Stimulated activated CD8-positive, alpha-beta memory T cell treated with anti-CD3 and anti-CD28 coated beads, Interleukin-7, amount 100 ng/mL, for 1 hour (primary cell): ENCODE measurements around the gene ZNHIT2.
"Not testable (repeated sequence)": the region's sequence is repeated elsewhere in the genome, so short reads cannot be mapped to it uniquely, and the experiment has no call there.

ENCODE experiments used
- DNase-seq, 2 donors: peaks; one replicate each; pipeline ENCODE4 v3.0.0-alpha.2; 2020; ENCODE audit warnings: low read depth in 2 of 2

The ZNHIT2 gene

DNA sequence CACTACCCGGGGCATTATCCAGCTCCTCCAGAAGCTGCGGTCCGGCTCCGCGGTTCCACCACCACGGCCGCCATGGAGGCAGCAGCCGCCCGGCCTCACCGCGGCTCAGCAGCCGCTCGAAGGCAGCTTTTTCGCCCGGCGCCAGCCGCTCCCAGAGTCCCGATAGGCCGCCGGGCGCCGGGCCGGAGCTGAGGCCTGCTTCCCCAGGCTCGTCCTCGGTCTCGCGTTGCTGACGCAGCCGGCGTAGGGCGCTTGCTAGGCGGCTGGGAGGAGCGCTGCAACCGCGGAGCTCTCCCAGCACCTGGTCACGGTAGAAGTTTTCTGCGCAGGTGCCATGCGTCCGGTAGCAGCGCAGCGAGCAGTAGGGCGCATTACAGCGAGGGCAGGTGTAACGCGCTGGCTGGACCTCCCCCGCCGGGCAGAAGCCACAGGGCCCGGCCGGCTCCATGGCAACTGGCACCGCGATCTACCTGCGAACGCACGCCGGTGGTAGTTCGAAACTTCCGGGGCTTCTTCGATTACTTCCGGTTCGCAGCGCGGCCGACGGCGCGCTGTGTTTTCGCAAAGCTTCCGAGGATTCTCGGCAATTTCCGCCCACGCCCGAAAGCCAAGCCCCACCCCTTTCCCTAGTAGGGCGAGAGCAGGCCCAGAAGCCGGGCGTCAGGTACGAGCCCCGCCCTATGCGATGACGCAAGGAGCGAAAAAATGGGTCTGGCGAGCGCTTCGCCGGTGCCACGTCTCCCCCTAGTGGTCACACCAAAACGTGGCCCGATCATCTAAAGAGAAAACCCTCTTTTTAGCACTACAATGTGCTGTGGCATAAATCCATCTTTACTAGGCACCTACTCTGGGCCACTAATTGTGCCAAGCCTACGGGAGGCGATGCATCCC, at the start of gene ZNHIT2:
TSS of gene ZNHIT2 (minus strand) at position 496 of the 891 bp plus-strand sequence. CDS start at position 448, 48 bp downstream.
- peak; percentile 100 for DNase-seq

DNA sequence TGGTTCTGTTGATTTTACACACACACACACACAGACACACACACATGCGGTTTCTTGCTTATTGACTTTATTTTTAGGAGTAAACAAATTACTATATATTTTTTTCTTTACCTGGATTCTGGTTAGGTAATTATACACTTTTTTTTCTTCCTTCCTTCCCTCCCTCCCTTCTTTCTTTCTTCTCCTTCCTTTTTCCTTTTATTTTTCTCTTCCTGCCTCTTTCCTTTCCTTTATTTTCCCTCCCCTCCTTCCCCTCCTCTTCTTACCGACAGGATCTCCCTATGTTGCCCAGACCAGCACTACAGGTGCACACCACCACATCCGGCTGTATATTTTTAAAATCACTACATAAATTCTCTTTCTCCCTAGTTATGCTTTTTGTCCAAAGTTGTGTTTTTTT, 49.4 kb upstream of the ZNHIT2 start:
- no peak for DNase-seq

DNA sequence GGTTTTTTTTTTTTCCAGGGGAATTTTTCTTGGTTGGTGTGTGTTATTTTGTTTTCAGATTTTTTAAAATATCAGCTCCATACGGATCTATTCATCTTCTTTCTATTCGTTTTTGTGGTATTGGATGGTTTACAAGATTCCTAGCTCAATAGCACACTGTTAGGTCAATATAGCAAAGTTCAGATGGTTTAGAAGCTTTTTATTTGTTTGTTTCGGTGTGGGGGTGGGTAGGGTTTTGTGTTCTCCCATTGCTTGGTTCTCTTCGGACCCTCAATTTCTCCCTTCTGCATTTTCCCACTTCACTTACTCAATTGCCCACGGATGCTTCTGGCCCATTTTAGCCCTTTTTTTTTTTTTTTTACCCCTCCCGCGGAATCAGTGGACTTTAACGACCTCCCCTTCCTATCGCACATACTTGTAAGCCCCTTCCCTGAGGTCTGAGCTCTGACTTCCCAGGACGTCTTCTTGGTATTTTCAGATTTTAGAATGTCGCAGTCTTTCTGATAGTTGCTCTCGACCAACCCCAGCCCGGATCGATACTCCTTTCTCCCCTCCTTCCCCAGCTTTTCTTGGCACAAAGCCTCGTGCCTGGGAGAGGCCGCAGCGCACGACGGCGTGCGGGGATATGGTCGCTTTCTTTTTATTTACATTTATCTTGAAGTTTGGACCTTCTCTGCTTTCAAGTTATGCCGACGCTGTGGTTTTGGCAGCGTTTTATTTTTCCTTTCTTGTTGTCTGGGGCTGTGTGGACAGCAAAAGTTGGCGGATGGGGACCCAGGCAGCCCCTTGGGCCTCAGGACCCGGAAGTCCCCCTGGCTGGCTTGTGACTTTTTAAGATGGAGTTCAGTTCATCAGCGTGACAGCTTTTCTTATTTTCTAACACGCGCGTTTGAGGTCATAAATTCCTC, 48.2 kb upstream of the ZNHIT2 start:
- no peak for DNase-seq

DNA sequence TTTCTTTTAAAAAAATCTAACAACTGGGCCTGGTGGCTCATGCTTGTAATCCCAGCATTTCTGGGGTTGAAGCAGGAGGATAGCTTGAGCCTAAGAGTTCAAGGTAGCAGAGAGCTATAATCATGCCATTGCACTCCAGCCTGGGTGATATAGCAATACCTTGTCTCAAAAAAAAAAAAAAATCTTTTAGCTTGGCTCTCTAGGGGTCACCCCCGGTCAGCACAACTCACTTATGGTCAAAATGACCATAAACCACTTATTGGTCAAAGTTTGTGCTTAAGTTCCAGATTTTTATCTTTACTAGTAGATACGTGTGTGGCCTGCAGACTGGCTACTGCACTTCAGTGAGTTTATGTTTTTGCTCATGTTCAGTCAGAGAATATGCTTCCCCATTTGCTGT, 46.2 kb upstream of the ZNHIT2 start:
- DNase-seq, result no peak

DNA sequence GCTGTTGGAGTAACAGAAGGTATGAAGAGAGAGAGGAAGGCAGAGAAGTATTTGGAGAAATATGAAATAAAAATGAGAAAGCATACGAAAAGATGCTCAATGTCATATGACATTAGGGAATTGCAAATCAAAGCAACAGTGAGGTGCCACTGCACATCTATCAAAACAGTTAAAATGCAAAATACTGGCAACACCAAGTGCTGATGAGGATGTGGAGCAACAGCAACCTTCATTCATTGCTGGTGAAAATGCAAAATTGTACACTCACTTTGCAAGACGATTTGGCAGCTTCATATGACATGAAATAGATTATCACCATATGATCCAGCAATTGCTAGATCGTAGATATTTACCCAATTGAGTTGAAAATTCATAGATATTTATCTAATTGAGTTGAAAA, 43.1 kb upstream of the ZNHIT2 start:
- DNase-seq, result no peak

DNA sequence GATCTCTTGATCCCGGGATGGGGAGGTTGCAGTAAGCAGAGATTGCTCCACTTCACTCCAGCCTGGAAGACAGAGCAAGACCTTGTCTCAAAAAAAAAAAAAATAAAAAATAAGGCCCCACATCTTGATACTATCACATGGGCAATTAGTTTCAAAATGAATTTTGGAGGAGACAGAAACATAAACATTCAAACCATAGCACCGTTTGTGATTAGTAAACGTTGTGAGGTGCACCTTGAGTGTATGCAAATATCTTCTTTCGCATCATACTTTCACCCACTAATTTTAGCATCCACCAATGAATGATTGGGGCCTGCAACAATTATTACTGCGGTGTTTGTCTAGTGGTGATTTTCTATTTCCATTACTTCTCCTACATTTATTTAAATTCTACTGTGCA, 41.5 kb upstream of the ZNHIT2 start:
- DNase-seq, result no peak

DNA sequence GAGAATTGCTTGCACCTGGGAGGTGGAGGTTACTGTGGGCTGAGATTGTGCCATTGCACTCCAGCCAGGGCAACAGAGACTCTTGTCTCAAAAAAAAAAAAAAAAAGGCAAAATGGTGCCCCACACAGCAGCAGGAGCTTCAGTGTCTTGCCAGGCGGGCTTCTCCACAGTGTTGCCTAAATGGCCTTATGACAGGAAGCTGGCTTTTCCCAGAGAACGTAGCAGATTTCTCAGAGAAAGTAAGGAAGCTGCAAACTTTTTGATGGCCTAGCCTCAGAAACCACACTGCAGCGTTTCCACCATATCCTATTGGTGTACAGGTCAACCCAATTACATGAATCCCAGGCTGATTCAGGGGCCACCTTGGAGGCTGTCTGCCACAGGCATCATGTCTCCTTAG, 39.8 kb upstream of the ZNHIT2 start:
- no peak for DNase-seq

DNA sequence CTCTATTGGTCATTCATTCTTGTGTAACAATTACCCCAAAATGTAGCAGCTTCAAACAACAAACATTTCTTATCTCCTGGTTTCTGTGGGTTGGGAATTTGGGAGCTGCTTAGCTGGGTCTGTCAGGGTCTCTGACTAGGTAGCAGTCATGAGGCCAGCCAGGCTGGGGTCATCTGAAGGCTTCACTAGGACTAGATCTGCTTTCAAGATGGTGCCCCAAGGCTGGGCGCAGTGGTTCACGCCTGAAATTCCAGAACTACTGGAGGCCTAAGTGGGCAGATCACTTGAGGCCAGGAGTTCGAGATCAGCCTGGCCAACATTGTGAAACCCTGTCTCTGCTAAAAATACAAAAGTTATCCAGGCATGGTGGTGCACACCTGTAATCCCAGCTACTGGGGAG, 39.4 kb upstream of the ZNHIT2 start:
- DNase-seq, result no peak

DNA sequence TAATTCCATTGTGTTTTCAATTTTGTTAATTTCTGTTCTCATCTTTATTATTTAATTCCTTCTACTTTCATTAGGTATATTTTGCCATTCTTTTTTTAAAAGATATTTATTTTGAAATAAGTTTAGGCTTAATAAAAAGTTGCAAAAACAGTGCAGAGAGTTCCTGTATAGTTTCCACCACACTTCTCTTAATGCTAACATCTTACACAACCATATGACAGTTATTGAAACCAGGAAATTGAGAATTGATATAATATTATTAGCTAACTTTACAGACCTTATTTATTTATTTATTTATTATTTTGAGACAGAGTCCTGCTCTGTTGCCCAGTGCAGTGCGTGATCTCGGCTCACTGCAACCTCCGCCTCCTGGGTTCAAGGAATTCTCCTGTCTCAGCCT, 38.8 kb upstream of the ZNHIT2 start:
- no peak for DNase-seq

DNA sequence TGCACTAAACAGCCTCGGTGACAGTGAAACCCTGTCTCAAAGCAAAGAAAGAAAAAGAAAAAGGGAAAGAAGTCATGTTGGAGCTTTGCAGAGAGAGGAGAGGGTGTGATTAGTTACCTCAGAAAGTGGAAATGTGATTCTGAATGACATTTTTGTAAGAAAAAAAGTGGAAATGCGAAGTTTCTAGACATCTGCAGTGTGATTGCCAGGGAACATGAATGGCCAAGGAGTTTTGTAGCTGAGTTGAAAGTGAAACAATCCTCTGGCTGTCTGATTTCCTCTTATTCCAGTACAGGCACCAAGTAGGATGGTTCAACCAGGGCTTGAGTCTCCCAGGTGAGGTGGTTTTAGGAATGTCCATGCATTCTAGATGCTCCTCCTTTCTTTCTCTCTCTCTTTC, 34.6 kb upstream of the ZNHIT2 start:
- DNase-seq, result no peak

DNA sequence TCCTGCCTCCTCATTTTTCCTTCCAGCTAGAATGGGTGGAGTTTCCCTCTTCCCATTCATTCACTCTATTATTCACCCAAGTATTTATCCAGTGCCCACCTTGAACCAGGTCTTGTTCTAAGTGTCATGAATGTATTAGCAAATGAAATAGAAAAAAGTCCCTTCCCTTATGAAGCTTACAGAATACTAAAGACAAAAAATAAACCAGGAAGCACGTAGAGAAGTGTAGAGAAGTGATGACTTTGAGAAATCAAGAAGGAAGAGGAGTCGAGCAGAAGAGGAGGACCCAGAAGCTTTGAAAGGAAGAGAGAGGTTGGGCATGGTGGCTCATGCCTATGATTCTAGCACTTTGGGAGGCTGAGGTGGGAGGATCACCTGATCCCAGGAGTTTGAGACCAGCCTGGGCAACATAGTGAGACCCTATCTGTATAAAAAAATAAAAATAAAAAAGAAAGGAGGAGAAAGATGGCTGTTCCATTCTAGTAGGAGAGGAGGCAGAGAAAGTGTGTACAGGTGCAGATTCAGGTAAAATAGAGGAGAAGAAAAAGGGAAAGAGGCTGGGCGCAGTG, 33.9 kb upstream of the ZNHIT2 start:
- DNase-seq, result no peak

DNA sequence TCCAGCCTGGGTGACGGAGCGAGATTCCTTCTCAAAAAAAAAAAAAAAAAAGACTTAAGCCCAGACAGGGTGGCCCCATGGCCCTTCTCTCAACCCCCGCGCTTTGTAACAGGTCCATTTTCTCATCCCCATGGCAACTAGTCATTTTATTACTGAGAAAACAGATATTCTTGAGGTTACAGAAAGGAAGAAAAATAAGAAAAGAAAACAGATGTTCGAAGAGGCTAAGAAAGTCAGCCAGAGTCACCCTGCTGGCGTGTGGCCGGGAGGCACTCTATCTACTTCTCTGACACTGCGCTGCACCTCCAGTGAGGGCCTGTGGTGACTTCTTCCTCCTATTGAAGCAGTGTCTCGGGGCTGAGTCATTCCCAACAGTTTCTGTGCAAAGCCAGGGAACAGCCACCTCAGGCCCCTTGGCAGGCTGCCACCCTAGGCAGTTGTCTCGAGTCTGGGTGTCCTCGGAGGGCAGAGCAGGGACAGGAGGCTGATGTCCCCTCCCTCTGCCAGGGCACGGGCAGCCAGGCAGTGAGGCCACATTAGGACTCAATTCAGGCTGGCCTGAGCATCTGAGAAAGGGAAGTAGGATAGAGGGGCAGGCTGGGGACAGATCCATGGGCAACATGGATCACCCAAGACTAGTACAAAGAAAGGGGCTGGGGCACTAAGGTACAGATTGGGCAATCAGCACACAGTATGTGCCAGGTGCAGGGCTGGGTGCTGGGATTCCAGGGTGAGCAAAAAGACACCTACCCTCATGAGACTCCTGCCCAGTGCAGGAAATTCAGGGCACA, 33.2 kb upstream of the ZNHIT2 start:
- no peak for DNase-seq

DNA sequence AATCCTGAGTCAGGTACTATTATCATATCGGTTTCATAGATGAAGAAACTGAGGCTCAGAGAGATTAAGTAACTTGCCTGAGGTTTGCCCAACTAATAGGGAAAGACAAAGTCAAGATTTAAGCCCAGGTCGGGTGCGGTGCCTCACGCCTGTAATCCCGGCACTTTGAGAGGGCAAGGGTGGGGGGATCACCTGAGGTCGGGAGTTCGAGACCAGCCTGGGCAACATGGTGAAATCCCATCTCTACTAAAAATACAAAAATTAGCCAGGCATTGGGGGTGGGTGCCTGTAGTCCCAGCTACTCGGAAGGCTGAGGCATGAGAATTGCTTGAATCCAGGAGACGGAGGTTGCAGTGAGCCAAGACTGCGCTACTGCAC, 32.6 kb upstream of the ZNHIT2 start:
- DNase-seq, result not testable (repeated sequence)

DNA sequence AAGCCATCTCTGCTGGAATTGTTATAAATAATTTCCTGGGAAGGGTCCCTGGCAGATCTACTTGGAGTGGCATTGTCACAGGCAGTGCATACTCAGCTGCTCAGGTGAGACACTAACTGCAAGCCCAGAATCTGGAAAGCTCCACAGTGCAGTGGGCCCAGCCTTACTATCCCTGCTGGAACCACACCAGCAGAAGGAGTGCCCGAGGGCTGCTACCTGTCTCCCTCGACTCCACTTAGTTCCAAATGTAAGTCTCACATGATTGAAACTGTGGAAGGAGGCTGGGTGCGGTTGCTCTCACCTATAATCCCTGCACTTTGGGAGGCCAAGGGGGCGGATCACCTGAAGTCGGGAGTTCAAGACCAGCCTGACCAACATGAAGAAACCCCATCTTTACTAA, 31.2 kb upstream of the ZNHIT2 start:
- DNase-seq, result no peak

DNA sequence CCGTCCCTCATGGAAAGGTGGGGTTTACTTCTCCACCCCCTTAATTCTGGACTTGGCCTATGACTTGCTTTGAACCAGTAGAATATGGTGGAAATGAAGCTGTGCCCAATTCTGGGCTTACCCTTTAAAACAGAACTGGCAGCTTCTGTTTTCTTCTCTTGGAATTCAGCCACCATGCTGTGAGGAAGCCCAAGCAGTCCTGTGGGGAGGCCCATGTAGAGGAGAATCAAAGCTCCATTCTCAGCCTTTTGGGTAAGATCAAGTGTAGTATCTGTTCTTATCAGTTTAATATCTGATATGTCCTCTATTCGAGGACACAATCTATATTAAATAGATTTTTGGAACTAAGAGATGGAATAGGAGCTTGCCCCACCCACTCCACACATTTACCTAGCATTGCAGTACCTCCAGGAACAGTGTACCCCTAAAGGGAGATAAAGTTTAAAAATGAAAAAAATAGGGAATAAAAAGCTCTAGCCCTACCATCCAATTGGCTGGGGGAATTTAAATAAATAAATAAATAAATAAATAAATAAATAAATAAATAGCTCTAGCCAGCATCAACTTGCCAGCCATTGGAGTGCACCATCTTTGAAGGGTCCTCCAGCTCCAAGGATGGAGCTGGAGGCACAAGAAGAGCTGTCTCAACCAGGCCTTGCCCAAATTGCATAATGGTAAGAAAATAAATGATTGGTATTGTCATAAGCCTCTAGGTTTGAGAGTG, 30.0 kb upstream of the ZNHIT2 start:
- DNase-seq, result no peak

DNA sequence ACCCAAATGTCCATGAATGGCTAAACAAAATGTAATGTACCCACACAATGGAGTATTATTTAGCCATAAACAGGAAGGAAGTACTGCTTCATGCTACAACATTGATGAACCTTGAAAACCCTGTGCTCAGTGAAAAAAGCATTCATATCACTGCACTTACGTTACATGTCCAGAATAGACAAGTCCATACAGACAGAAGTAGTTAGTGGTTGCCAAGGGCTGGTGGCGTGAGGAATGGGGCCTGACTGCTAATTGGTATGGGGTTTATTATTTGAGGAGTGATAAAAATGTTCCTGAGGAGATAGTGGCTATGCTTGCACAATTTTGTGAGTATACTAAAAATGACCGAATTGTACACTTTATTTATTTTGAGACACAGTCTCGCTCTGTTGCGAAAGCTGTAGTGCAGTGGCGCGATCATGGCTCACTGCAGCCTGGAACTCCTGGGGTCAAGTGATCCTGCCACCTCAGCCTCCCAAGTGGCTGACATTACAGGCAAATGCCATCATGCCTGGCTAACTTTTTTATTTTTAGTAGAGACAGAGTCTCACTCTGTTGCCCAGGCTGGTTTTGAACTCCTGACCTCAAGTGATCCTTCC, 24.5 kb upstream of the ZNHIT2 start:
- no peak for DNase-seq

DNA sequence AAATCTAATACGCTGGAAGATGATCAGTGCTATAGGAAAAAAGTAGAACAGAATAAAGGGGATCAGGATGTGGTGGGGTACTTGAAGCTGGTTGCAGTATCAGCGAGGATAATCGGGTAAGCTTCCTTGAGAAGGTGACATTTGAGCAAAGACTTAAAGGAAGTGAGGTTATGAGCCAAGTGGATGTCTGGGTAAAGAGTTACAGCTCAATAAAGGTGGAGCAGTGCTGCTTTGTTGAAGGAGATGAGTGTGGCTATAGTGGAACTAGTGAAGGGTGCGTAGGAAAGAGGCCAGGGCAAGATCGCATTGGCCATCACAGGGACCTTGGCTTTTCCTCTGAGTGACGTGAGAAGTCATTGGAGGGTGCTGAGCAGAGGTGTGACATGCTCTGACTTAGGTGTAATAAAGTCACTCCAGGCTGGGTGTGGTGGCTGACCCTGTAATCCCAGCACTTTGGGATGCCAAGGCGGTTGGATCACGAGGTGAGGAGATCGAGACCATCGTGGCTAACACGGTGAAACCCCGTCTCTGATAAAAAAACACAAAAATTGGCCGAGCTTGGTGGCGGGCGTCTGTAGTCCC, 19.1 kb upstream of the ZNHIT2 start:
- no peak for DNase-seq

DNA sequence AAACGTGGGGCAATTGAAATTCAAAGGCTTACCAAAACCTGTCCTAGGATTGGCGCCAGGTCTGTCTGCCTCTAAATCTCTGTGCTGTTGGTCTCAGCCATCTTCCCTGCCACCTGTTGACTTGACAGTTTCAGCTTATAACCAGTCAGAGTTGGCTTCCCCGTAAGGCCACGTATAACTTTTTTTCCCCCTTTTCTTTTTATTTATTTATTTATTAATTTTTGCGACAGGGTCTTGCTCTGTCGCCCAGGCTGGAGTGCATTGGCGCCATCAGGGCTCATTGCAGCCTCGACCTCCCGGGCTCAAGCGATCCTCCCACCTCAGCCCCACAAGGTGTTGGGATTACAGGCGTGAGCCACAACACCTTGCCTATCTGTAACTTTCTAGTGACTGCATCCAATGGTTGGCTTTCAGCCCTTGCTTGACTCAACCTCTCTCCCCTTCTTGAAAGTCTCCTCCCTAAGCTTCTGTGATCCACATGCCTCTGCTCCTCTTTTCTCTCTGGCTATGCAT, 18.2 kb upstream of the ZNHIT2 start:
- DNase-seq, result no peak

DNA sequence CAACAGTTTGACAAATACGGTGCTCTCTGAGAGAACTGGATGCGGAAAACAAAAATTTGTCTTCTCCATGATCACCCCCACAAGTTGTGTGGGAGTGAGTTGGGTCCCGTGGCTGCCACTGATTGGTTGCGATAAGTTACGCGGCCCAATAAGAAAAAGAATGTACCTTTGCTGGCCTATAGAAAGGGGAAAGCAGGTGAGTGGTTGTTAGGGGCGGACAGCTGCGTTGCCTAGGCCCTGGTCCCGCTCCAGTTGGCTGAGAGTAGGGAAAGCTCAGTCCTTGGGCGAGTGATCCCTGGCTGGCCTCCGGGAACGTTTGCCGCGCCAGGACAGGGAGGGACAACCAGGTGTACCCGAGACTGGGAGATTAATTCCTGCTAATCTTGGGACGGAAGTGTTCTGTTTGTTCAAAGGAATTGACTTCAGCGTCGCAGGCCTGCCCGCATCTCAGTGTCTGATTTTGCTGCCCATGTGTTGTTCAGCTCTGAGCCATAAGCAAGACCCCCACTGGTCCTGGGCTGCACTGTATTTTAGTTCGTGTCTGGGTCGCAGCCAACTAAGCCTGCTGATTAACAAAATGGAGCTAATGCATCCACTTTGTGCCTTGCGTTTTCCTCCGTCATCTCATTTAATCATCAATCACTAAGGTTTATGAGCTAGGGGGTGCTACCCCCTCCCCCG, 17.6 kb upstream of the ZNHIT2 start:
- DNase-seq, result peak; percentile 60 to 65
